Measurements from ENCODE around the gene SGMS1.

DNA sequence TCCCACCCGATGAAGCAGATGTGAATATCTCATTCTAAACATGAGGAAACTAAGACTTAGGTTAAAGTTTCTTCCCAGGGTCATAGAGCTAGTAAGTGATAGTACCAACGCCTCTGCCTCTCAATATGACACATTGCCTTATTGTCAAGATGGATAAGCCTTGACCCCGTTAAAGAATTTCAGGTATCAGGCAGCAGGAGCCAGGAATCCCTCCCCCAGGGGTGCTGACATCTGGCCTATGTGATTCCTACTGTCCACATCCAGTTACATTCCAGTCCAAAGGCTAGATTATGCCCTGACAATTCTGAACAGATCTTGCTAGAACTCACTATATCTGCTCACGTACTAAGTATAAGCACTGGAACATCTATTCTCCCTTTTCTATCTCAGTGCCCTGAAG, 314.4 kb downstream of the SGMS1 start:
- TF ChIP-seq, protein P1, sequence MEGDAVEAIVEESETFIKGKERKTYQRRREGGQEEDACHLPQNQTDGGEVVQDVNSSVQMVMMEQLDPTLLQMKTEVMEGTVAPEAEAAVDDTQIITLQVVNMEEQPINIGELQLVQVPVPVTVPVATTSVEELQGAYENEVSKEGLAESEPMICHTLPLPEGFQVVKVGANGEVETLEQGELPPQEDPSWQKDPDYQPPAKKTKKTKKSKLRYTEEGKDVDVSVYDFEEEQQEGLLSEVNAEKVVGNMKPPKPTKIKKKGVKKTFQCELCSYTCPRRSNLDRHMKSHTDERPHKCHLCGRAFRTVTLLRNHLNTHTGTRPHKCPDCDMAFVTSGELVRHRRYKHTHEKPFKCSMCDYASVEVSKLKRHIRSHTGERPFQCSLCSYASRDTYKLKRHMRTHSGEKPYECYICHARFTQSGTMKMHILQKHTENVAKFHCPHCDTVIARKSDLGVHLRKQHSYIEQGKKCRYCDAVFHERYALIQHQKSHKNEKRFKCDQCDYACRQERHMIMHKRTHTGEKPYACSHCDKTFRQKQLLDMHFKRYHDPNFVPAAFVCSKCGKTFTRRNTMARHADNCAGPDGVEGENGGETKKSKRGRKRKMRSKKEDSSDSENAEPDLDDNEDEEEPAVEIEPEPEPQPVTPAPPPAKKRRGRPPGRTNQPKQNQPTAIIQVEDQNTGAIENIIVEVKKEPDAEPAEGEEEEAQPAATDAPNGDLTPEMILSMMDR (conservative IDR thresholded peaks at IDR 0.05; ENCODE audit: low read depth in 2 of 2): no peak
- TF ChIP-seq EZH2 (IDR thresholded peaks at IDR 0.05; ENCODE audit: low read depth, unreplicated experiment) (no peak), CREB1 (CRISPR knock-in tag; IDR thresholded peaks at IDR 0.05; ENCODE audit: low read depth) (no peak), POLR2AphosphoS5 (IDR thresholded peaks at IDR 0.05; ENCODE audit: low read depth) (no peak), ZNF114 (CRISPR knock-in tag; IDR thresholded peaks at IDR 0.05) (no peak), EZH2phosphoT487 (IDR thresholded peaks at IDR 0.05; ENCODE audit: unreplicated experiment) (no peak), JUNB (IDR thresholded peaks at IDR 0.05; ENCODE audit: unreplicated experiment) (no peak), ZNF331 (CRISPR knock-in tag; IDR thresholded peaks at IDR 0.05; ENCODE audit: low read depth) (no peak), STAT1 (IDR thresholded peaks at IDR 0.05; ENCODE audit: unreplicated experiment) (no peak), NANOG (IDR thresholded peaks at IDR 0.05; ENCODE audit: borderline replicate concordance) (no peak)
- TF ChIP-seq, protein P2, sequence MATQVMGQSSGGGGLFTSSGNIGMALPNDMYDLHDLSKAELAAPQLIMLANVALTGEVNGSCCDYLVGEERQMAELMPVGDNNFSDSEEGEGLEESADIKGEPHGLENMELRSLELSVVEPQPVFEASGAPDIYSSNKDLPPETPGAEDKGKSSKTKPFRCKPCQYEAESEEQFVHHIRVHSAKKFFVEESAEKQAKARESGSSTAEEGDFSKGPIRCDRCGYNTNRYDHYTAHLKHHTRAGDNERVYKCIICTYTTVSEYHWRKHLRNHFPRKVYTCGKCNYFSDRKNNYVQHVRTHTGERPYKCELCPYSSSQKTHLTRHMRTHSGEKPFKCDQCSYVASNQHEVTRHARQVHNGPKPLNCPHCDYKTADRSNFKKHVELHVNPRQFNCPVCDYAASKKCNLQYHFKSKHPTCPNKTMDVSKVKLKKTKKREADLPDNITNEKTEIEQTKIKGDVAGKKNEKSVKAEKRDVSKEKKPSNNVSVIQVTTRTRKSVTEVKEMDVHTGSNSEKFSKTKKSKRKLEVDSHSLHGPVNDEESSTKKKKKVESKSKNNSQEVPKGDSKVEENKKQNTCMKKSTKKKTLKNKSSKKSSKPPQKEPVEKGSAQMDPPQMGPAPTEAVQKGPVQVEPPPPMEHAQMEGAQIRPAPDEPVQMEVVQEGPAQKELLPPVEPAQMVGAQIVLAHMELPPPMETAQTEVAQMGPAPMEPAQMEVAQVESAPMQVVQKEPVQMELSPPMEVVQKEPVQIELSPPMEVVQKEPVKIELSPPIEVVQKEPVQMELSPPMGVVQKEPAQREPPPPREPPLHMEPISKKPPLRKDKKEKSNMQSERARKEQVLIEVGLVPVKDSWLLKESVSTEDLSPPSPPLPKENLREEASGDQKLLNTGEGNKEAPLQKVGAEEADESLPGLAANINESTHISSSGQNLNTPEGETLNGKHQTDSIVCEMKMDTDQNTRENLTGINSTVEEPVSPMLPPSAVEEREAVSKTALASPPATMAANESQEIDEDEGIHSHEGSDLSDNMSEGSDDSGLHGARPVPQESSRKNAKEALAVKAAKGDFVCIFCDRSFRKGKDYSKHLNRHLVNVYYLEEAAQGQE (IDR thresholded peaks at IDR 0.05; ENCODE audit: unreplicated experiment): no peak
- TF ChIP-seq, protein P3, sequence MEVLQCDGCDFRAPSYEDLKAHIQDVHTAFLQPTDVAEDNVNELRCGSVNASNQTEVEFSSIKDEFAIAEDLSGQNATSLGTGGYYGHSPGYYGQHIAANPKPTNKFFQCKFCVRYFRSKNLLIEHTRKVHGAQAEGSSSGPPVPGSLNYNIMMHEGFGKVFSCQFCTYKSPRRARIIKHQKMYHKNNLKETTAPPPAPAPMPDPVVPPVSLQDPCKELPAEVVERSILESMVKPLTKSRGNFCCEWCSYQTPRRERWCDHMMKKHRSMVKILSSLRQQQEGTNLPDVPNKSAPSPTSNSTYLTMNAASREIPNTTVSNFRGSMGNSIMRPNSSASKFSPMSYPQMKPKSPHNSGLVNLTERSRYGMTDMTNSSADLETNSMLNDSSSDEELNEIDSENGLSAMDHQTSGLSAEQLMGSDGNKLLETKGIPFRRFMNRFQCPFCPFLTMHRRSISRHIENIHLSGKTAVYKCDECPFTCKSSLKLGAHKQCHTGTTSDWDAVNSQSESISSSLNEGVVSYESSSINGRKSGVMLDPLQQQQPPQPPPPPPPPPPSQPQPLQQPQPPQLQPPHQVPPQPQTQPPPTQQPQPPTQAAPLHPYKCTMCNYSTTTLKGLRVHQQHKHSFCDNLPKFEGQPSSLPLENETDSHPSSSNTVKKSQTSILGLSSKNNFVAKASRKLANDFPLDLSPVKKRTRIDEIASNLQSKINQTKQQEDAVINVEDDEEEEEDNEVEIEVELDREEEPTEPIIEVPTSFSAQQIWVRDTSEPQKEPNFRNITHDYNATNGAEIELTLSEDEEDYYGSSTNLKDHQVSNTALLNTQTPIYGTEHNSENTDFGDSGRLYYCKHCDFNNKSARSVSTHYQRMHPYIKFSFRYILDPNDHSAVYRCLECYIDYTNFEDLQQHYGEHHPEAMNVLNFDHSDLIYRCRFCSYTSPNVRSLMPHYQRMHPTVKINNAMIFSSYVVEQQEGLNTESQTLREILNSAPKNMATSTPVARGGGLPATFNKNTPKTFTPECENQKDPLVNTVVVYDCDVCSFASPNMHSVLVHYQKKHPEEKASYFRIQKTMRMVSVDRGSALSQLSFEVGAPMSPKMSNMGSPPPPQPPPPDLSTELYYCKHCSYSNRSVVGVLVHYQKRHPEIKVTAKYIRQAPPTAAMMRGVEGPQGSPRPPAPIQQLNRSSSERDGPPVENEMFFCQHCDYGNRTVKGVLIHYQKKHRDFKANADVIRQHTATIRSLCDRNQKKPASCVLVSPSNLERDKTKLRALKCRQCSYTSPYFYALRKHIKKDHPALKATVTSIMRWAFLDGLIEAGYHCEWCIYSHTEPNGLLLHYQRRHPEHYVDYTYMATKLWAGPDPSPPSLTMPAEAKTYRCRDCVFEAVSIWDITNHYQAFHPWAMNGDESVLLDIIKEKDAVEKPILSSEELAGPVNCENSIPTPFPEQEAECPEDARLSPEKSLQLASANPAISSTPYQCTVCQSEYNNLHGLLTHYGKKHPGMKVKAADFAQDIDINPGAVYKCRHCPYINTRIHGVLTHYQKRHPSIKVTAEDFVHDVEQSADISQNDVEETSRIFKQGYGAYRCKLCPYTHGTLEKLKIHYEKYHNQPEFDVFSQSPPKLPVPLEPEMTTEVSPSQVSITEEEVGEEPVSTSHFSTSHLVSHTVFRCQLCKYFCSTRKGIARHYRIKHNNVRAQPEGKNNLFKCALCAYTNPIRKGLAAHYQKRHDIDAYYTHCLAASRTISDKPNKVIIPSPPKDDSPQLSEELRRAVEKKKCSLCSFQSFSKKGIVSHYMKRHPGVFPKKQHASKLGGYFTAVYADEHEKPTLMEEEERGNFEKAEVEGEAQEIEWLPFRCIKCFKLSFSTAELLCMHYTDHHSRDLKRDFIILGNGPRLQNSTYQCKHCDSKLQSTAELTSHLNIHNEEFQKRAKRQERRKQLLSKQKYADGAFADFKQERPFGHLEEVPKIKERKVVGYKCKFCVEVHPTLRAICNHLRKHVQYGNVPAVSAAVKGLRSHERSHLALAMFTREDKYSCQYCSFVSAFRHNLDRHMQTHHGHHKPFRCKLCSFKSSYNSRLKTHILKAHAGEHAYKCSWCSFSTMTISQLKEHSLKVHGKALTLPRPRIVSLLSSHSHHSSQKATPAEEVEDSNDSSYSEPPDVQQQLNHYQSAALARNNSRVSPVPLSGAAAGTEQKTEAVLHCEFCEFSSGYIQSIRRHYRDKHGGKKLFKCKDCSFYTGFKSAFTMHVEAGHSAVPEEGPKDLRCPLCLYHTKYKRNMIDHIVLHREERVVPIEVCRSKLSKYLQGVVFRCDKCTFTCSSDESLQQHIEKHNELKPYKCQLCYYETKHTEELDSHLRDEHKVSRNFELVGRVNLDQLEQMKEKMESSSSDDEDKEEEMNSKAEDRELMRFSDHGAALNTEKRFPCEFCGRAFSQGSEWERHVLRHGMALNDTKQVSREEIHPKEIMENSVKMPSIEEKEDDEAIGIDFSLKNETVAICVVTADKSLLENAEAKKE (CRISPR knock-in tag; IDR thresholded peaks at IDR 0.05): no peak
- TF ChIP-seq, protein P4, sequence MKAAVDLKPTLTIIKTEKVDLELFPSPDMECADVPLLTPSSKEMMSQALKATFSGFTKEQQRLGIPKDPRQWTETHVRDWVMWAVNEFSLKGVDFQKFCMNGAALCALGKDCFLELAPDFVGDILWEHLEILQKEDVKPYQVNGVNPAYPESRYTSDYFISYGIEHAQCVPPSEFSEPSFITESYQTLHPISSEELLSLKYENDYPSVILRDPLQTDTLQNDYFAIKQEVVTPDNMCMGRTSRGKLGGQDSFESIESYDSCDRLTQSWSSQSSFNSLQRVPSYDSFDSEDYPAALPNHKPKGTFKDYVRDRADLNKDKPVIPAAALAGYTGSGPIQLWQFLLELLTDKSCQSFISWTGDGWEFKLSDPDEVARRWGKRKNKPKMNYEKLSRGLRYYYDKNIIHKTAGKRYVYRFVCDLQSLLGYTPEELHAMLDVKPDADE (IDR thresholded peaks at IDR 0.05): no peak
